ENCODE results near the gene NFATC2. TPM values are rescaled to one million over a fixed set of nuclear protein-coding genes. Genes with fewer than 3 reads are reported as not detected.

The NFATC2 gene
- total RNA-seq, 4 donors from 2014 or later, result 5.3 to 22.5 (median 11.5) TPM

- H3K27ac ChIP-seq, result no peak overlapping the region
- H3K36me3 ChIP-seq, result peaks cover 0 to 4% (median 0%) of the 10 kb centered on the region in 4 donors
- no peak for TF ChIP-seq POLR2AphosphoS5 (IDR thresholded peaks at IDR 0.05)
- TF ChIP-seq POLR2A (IDR thresholded peaks at IDR 0.05), result no peak
- TF ChIP-seq, protein P1, sequence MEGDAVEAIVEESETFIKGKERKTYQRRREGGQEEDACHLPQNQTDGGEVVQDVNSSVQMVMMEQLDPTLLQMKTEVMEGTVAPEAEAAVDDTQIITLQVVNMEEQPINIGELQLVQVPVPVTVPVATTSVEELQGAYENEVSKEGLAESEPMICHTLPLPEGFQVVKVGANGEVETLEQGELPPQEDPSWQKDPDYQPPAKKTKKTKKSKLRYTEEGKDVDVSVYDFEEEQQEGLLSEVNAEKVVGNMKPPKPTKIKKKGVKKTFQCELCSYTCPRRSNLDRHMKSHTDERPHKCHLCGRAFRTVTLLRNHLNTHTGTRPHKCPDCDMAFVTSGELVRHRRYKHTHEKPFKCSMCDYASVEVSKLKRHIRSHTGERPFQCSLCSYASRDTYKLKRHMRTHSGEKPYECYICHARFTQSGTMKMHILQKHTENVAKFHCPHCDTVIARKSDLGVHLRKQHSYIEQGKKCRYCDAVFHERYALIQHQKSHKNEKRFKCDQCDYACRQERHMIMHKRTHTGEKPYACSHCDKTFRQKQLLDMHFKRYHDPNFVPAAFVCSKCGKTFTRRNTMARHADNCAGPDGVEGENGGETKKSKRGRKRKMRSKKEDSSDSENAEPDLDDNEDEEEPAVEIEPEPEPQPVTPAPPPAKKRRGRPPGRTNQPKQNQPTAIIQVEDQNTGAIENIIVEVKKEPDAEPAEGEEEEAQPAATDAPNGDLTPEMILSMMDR (IDR thresholded peaks at IDR 0.05), result no peak
- TF ChIP-seq EP300 (IDR thresholded peaks at IDR 0.05; ENCODE audit: low read depth), result no peak
- in situ Hi-C loops (cut with MboI; ENCODE audit: low pct_ligation_motif_present in 1 of 4, low pct_unique_long_range_greater_than_20kb in 1 of 4, low sequenced_read_pairs in 3 of 4) (no loop called here), intact Hi-C loops (cut with DNase I; ENCODE audit: low total_unique reads) (no loop called here)
- H3K27me3 ChIP-seq, result no peaks in the 10 kb centered on the region
- no peak overlapping the region for H3K4me3 ChIP-seq
- 91 to 97% methylated on average over 3 of the region's 3 CpGs for whole genome bisulfite sequencing, 2 donors (ENCODE audit: low coverage in 1 of 2)
- H3K9me3 ChIP-seq, result no peaks in the 10 kb centered on the region
- DNase-seq, result no peak
- H3K4me1 ChIP-seq, result no peaks in the 10 kb centered on the region
Observed at GRCh38 chr20:51514249-51514648, 28.3 kb downstream of the NFATC2 start.

DNA sequence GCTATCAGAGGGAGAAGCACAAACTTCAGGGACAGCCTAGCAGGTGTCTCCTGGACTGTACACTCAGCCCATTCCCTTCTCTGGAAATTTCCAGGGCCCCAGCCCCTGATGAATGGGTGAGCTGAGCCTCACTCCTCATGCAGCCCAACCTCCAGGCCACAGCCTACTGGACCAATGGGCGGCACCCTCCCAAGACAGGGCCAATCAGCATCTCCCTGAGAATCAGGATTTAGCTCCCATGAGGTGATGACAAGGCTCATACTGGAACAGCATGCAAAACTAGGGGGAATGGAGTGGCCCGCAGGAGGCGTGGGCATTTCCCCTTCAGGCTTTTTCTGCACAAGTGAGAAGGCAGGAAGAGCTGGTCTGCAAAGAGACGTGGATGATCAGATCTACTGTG, 29.0 kb downstream of the NFATC2 start:
- WGBS, 2 donors (ENCODE audit: low coverage in 1 of 2), result 80 to 95% methylated on average over 1 to 4 of the region's 4 CpGs
- H3K36me3 ChIP-seq, result peaks cover 0 to 4% (median 0%) of the 10 kb centered on the region in 4 donors
- intact Hi-C loops (cut with DNase I; ENCODE audit: low total_unique reads), result no loop called here

DNA sequence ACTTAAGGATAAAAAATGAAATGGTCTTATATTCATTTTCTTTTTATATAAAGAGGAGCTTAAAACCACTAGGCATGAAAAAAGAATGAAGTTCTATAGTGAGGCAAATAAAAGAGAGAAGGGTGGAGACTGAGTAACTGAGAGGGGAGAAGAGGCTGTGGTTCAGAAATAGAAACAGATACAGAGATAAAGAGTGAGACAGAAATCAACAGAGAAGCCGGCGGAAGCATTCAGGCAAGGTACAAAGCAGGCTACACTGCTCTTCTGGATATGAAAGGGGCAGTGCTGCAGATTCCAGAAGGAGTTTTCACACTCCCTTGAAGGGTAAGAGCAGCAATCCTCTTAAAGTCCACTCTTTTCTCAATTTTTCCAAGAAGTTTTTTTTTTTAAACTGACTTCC, 29.9 kb downstream of the NFATC2 start:
- Histone ChIP-seq H3K9me3 (no peaks in the 10 kb centered on the region), H3K4me1 (no peaks in the 10 kb centered on the region), H3K27ac (no peak overlapping the region), H3K4me3 (no peak overlapping the region), H3K36me3 (peaks cover 0 to 4% (median 0%) of the 10 kb centered on the region in 4 donors), H3K27me3 (no peaks in the 10 kb centered on the region)
- intact Hi-C loops (cut with DNase I; ENCODE audit: low total_unique reads), result no loop called here
- 69 to 75% methylated on average over 2 of the region's 2 CpGs for WGBS, 2 donors (ENCODE audit: low coverage in 1 of 2)
- DNase-seq, result no peak
- TF ChIP-seq EP300 (IDR thresholded peaks at IDR 0.05; ENCODE audit: low read depth) (no peak), POLR2AphosphoS5 (IDR thresholded peaks at IDR 0.05) (no peak), POLR2A (IDR thresholded peaks at IDR 0.05) (no peak)
- TF ChIP-seq, protein P1 (IDR thresholded peaks at IDR 0.05), result no peak
- in situ Hi-C loops (cut with MboI; ENCODE audit: low pct_ligation_motif_present in 1 of 4, low pct_unique_long_range_greater_than_20kb in 1 of 4, low sequenced_read_pairs in 3 of 4), result no loop called here

More for the DNA sequence above, 29.0 kb downstream of the NFATC2 start:
- H3K4me3 ChIP-seq, result no peak overlapping the region
- H3K27ac ChIP-seq, result no peak overlapping the region
- no peaks in the 10 kb centered on the region for H3K4me1 ChIP-seq
- no peaks in the 10 kb centered on the region for H3K9me3 ChIP-seq
- TF ChIP-seq, protein P1 (IDR thresholded peaks at IDR 0.05), result no peak
- no peak for TF ChIP-seq EP300 (IDR thresholded peaks at IDR 0.05; ENCODE audit: low read depth)
- DNase-seq, result no peak
- in situ Hi-C loops (cut with MboI; ENCODE audit: low pct_ligation_motif_present in 1 of 4, low pct_unique_long_range_greater_than_20kb in 1 of 4, low sequenced_read_pairs in 3 of 4), result no loop called here
- H3K27me3 ChIP-seq, result no peaks in the 10 kb centered on the region

GRCh38 chr20:51511861-51512619, 30.5 kb downstream of the NFATC2 start:
- in situ Hi-C loops (cut with MboI; ENCODE audit: low pct_ligation_motif_present in 1 of 4, low pct_unique_long_range_greater_than_20kb in 1 of 4, low sequenced_read_pairs in 3 of 4), result no loop called here
- Histone ChIP-seq H3K27me3 (no peaks in the 10 kb centered on the region), H3K27ac (no peak overlapping the region), H3K4me3 (no peak overlapping the region), H3K36me3 (peaks cover 0 to 4% (median 0%) of the 10 kb centered on the region in 4 donors), H3K9me3 (no peaks in the 10 kb centered on the region), H3K4me1 (no peaks in the 10 kb centered on the region)
- no peak for DNase-seq
- intact Hi-C loops (cut with DNase I; ENCODE audit: low total_unique reads), result no loop called here
- WGBS, 2 donors (ENCODE audit: low coverage in 1 of 2), result 97 to 100% methylated on average over 1 to 10 of the region's 10 CpGs
- TF ChIP-seq POLR2AphosphoS5 (IDR thresholded peaks at IDR 0.05) (no peak), EP300 (IDR thresholded peaks at IDR 0.05; ENCODE audit: low read depth) (no peak), POLR2A (IDR thresholded peaks at IDR 0.05) (no peak)
- TF ChIP-seq, protein P1 (IDR thresholded peaks at IDR 0.05), result no peak
